Fibroblast of skin of abdomen (primary cell): ENCODE measurements around the gene USP34.

ENCODE experiments used
- DNase-seq: peaks from one replicate; pipeline ENCODE4 v3.0.0-alpha.2; 2013

The USP34 gene

GRCh38 chr2:61295981-61296380 lies 174.9 kb downstream of the USP34 start:
- DNase-seq, result no peak

DNA sequence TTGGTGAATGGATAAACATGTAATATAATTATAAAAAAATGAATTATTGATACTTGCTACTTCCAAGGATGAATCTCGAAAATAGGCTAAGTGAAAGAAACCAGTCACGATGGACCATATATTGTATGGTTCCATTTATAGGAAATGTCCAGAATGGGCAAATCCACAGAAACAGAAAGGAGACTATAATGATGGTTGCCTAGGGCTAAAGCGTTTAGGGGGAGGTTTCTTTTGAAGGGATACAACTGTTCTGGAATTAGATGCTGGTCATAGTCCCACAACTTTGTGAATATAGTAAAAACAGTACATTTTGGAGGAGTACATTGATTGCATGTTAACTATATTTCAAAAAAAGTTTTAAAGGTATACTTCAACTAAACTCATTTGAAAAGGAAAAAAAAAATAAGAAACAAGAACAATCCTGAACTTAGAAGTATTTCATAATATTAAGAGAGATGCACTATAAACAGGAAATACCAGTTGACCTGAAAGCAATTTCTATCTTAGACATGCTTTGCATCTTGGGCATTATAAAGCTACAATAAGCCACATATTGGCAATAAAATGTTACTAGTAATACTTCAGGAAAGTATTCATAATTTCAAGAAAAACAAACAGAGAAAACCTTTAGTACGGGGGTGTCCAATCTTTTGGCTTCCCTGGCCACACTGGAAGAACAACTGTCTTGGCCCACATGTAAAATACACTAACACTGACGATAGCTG lies 178.9 kb downstream of the USP34 start:
- DNase-seq, result no peak

GRCh38 chr2:61288070-61288841 lies 182.6 kb downstream of the USP34 start:
- DNase-seq, result peak; percentile 57

DNA sequence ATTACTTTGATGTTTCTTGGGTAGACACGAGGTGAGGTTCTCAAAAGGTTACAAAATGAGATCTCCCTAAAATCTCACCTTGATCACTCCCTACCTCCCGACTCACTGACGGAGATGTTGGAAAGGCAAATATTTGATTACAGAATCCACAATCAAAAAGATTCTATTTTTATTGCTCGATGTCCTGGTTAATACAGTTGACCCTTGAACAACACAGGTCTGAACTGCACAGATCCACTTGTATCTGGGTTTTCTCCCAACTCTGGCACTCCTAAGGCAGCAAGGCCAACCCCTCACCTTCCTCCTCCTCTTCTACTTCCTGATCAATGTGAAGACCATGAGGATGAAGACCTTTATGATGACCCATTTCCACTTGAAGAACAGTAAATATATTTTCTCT lies 183.6 kb downstream of the USP34 start:
- DNase-seq, result no peak

DNA sequence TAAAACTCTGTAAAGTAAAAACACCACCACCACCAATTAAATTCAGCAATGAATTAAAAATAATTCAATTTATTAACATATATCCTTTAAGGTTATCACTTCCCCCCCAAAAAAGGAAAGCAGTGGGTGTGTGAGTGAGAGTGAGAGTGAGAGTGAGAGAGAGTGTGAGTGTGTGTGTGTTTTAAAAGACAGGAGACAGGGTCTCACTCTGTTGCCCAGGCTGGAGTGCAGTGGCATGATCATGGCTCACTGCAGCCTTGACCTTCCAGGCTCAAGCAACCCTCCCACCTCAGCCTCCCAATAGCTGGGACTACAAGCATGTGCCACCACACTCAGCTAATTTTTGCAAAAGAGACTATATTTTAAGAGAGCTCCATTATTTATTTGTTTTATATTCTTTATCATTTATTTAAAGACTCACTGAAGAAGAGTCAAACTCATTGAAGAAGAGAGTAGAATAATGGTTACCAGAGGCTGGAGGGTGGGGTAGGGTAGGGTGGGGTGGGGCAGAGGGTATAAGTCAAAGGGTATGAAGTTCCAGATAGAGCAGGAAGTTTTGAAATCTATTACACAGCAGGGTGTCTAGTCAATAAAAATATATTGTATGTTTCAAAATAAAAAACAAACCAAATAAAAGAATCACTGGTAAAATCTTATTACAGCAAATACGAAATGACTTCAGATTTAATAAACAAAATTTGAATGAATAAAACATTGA lies 187.3 kb downstream of the USP34 start:
- no peak for DNase-seq

- DNase-seq, result no peak
Observed at GRCh38 chr2:61282104-61282590, 188.7 kb downstream of the USP34 start.

DNA sequence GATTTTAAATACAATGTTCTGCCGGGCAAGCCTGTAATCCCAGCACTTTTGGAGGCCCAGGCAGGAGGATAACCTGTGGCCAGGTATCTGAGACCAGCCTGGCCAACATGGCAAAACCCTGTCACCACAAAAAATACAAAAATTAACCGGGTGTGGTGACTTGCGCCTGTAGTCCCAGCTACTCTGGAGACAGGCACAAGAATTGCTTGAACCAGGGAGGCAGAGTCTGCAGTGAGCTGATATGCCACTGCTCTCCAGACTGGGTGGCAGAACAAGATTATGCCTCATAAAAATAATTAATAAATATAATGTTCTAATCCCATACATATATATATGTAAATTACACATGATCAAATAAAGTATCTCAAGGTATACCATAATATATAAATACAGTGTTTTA lies 189.6 kb downstream of the USP34 start:
- DNase-seq, result no peak

- DNase-seq, result no peak
Observed at GRCh38 chr2:61277756-61278155, 193.1 kb downstream of the USP34 start.

DNA sequence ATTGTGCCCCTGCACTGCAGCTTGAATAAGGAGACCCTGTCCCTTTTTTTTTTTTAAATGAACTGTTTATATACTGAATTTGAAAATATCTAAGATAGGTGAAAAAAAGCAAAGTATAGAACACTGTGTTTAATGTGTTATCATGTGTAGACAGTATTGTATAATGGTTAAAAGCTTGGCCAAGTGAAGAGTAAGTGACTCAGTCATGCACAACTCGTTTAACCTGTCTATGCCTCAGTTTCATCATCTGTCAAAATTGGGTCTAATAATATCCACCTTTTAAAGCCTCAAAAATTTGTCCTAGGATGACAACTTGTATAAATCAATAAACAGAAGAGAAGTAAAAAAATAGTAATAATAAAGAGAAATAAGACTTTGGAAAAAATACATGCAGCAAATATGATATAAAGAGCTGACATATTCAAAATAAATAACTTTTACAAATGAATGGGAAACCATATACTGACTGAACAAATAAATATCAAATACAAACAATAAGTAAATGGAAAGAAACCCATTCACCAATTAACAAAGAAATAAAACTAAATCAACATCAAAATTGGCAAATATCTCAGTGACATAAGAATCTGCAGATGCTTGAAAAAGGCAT lies 195.2 kb downstream of the USP34 start:
- DNase-seq, result no peak

GRCh38 chr2:61272421-61273070 lies 198.3 kb downstream of the USP34 start:
- no peak for DNase-seq

DNA sequence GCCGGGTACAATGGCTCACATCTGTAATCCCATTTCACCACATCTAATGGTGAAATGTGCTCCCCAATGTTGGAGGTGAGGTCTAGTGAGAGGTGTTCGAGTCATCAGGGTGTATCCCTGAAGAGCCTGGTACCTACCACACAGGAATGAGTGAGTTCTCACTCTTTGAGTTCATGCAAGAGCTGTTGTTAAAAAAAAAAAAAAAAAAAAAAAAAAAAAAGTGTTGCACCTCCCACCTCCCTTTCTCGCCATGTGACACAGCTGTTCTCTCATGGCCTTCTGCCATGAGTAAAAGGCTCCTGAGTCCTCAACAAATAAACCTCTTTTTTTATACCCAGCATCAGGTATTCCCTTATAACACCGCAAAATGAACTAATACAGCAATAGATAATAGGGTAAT lies 202.6 kb downstream of the USP34 start:
- no peak for DNase-seq

DNA sequence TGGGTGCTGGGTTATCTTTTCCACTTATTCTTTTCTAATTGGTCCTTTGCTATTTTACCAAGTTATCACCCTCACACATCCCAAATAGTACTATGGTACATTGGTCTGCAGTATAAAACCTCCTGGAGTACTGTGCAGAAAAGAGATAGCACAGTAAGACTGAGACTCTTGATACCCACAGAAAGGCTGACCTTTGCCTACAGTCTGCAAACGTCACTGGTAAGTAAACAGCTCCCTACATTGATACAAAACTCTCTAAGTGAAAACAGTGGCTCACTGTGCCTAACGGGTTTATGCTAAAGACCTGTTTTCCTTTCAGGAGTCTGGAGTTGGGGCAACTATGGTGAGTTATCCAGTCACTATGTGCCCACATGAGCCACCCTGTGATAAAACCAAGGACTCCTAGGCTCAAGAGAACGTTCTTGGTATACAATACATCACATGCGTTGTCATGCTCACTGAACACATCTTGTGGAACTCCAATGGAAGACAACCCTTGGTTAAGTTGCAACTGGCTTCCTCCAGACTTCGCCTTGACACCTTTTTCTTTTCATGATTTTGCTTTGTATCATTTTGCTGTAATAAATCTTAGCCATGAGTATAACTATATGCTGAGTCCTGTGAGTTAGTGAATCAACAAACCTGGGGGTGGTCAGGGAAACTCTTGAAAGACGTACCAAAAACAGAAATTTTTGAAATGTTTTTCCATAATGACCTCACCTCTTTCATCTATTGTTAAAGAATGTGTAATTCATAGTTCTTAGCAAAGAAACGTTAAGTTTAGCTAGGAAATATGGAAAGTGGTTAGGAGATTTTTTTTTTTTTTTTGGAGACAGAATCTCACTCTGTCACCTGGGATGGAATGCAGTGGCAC lies 204.0 kb downstream of the USP34 start:
- no peak for DNase-seq

DNA sequence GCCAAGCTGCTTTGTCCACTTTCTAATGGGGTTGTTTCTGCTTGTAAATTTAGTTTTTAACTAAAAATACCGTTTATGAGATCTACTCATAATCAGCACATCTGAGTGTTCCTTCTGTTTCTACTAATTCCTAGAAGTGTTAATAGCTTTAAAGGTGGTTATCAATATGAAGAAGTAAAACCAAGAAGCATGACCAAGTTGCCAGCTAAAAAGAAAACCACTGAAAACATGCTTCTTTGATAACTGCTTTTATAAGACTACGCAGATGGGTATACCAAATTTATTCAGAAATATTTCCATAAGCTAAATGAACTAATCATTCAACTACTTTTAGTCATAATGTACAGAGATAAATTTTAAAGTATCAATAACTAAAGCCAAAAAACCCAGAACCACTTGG lies 207.1 kb downstream of the USP34 start:
- DNase-seq, result no peak

- no peak for DNase-seq
Observed at GRCh38 chr2:61262699-61263098, 208.2 kb downstream of the USP34 start.

DNA sequence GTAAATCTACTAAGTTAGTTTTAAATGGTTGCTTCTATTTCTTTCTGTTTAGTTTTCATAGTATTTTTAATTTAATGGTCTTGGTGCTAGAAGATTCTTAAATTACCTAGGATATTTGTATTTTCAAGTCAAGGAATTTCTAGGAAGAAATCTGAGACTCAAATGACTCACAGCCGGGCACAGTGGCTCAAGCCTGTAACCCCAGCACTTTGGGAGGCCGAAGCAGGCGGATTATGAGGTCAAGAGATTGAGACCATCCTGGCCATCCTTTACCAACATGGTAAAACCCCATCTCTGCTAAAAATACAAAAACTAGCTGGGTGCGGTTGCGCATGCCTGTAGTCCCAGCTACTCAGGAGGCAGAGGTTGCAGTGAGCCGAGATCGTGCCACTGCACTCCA lies 213.4 kb downstream of the USP34 start:
- DNase-seq, result no peak

DNA sequence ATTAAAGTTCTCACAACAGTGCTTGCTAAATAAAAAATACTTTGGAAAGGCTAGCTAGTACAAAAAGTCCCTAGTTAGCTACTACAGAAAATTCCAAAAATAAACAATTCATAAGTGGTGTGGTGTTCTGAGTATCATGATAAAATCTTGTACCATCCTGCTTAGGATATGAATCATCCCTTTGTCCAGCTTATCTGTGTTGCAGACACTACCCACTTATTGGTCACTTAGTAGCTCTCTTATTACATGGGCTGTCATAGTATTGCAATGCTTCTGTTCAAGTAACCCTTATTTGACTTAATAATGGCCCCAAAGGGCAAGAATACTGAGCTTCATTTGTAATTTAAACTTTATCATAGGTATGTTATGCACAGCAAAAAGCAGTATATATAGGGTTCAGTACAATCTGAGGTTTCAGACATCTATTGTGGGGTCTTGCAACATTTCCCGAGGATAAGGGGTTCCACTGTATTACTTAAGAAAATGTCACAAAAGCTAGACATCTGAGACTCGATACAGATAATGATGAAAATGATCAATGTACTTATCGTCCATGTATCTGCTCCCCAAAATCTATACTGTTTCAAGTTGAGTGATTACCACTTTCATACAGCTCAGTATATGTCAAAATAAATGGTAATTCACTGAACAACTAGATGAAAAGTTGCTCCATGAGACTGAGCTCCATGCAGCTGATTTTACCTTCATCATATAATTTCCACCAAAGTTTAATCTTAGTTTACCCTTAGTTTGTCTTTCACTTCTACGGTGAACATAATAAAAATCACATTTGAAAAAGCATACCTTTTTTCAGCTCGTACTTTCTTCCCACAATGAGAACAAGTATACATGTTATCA lies 215.1 kb downstream of the USP34 start:
- DNase-seq, result peak; percentile 51

DNA sequence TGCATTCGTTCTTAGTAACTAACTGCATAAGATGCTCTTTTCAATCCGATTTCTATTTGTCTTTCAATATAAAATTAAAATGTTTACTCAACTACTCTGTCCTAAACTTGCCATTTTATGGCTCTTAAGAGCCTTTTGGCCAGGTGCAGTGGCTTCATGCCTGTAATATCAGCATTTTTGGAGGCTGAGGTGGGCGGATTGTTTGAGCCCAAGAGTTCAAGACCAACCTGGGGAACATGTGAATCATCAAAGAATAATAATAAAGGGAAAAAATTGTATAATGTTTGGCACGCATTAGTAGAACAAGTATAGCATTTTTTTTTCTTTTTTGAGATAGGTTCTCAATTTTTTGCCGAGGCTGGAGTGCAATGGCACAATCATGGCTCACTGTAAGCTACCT lies 216.4 kb downstream of the USP34 start:
- no peak for DNase-seq

DNA sequence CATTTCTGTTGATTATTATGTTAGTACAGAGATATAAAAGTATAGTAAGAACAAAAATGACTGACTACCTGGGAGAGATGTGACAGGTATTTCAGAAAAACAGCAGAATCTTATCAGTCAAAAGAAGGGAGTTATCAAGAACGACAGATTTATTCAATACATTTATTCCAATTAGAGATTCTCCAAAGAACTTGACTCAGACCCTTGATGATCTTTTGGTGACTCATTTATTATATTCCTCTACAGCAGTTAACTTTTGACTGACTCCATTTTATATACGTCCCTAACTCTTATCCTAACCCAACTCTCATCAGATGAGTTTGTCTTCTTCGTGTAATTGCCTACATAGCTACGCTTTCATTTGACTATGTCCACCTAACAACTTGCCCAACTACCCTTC lies 217.8 kb downstream of the USP34 start:
- DNase-seq, result no peak

DNA sequence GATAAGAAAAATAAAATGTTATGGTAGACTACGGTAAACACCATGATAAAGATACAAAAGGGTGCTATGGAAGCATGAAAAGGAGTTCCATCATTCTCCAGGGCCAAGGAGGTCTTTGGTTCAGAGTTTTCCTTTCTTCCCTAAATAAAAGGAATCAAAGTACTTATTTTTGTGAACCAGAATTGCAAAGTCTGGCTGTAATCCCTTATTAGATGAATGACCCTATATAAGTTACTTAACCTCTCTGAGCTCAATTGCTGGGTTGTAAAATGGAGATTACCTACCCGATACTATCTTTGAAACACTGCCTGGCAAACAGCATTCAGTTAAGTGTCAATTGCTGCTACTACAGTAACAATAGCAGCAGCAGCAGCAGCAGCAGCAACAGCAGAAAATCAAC lies 218.9 kb downstream of the USP34 start:
- DNase-seq, result no peak

DNA sequence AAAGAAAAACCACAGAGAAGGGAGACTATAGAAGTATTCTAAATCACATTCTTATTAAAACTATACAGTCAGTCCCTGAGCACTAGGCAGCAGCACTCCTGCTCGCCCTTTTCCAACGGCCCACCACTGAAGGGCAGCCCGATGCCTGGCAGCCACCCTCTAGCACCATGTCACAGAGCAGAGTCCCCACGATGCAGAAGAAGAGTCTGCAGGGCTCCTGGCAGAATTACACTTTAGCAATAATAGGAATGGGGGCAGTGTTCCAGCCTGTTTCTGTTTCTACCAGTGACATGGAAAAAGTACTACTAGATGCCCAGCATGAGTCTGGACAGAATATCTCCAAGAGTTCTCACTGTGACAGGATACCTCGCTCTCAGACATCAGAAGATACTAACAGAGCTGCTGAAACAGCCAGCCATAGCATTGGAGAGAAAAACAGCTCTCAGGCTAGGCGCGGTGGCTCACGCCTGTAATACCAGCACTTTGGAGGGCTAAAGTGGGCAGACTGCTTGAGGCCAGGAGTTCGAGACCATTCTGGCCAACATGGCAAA lies 221.3 kb downstream of the USP34 start:
- DNase-seq, result no peak
